Esophagus mucosa (tissue), 1 donor: ENCODE measurements around the gene RHOH. TPM values are rescaled to one million over a fixed set of nuclear protein-coding genes. Genes with fewer than 3 reads are reported as not detected.
"Not testable (repeated sequence)": the region's sequence is repeated elsewhere in the genome, so short reads cannot be mapped to it uniquely, and the experiment has no call there.

Experiments
- ATAC-seq: fragments of 200-7000 bp; cut with Tn5 transposase; one replicate; pipeline ENCODE4 v1.9.1; 2020
- total RNA-seq: library from RNA; stranded (reverse); gene quantifications from one replicate; pipeline ENCODE4 v1.2.4, GENCODE V29; 2023
- donor health status: DM: yes; HTN: yes; CAD: no.

The RHOH gene
- total RNA-seq, 1 donor from 2014 or later, result 1.2 TPM

GRCh38 chr4:40262077-40262528 is 65.3 kb downstream of the RHOH start:
- ATAC-seq, result no peak

GRCh38 chr4:40262861-40263260 is 66.0 kb downstream of the RHOH start:
- ATAC-seq, result no peak

- no peak for ATAC-seq
These were observed 67.7 kb downstream of the RHOH start for GRCh38 chr4:40264497-40264896.

GRCh38 chr4:40264995-40265909 is 68.4 kb downstream of the RHOH start:
- no peak for ATAC-seq

- no peak for ATAC-seq
These were observed 69.1 kb downstream of the RHOH start for GRCh38 chr4:40265910-40266274.

- ATAC-seq, result no peak
These were observed 72.3 kb downstream of the RHOH start for GRCh38 chr4:40269133-40269532.

- ATAC-seq, result no peak
These were observed 73.8 kb downstream of the RHOH start for GRCh38 chr4:40270609-40271008.

- no peak for ATAC-seq
These were observed 78.4 kb downstream of the RHOH start for GRCh38 chr4:40275065-40275730.

GRCh38 chr4:40276546-40276945 is 79.7 kb downstream of the RHOH start:
- no peak for ATAC-seq

- no peak for ATAC-seq
These were observed 83.8 kb downstream of the RHOH start for GRCh38 chr4:40280586-40280985.

GRCh38 chr4:40281099-40281498 is 84.3 kb downstream of the RHOH start:
- no peak for ATAC-seq

- no peak for ATAC-seq
These were observed 85.1 kb downstream of the RHOH start for GRCh38 chr4:40281913-40282312.

- ATAC-seq, result not testable (repeated sequence)
These were observed 86.0 kb downstream of the RHOH start for GRCh38 chr4:40282857-40283256.

- peak; percentile 56 for ATAC-seq
These were observed 86.6 kb downstream of the RHOH start for GRCh38 chr4:40283413-40283812.

GRCh38 chr4:40283968-40284367 is 87.1 kb downstream of the RHOH start:
- peak; percentile 89 for ATAC-seq

GRCh38 chr4:40285692-40286091 is 88.9 kb downstream of the RHOH start:
- no peak for ATAC-seq

- no peak for ATAC-seq
These were observed 91.7 kb downstream of the RHOH start for GRCh38 chr4:40288566-40288965.

GRCh38 chr4:40289366-40290188 is 92.7 kb downstream of the RHOH start:
- no peak for ATAC-seq

GRCh38 chr4:40290611-40291186 is 93.9 kb downstream of the RHOH start:
- not testable (repeated sequence) for ATAC-seq

- ATAC-seq, result no peak
These were observed 95.5 kb downstream of the RHOH start for GRCh38 chr4:40292313-40292759.

GRCh38 chr4:40294339-40294738 is 97.5 kb downstream of the RHOH start:
- no peak for ATAC-seq

- ATAC-seq, result not testable (repeated sequence)
These were observed 98.2 kb downstream of the RHOH start for GRCh38 chr4:40295030-40295429.

- ATAC-seq, result no peak
These were observed 98.7 kb downstream of the RHOH start for GRCh38 chr4:40295572-40295971.
